Vagina (tissue), 2 donors: ENCODE measurements around the gene CDCP1.

Source experiments
- POLR2A ChIP-seq, 2 donors: fragments of 450-650 bp; IDR thresholded peaks; one replicate each; pipeline ENCODE4 v1.6.1; 2017; ENCODE audit warnings: antibody characterized with exemption in 2 of 2, mild to moderate bottlenecking in 2 of 2, moderate library complexity in 2 of 2
- TF ChIP-seq, protein P1 (sequence below), 3 experiments: fragments of 450-650 bp in 2 of 3; fragments of 200-600 bp in 1 of 3; sonication (generic) in 1 of 3; IDR thresholded peaks; one replicate each; pipeline ENCODE4 v1.5.1; 2017 to 2019; ENCODE audit warnings: antibody characterized with exemption in 3 of 3, mild to moderate bottlenecking in 2 of 3, moderate library complexity in 2 of 3

DNA sequence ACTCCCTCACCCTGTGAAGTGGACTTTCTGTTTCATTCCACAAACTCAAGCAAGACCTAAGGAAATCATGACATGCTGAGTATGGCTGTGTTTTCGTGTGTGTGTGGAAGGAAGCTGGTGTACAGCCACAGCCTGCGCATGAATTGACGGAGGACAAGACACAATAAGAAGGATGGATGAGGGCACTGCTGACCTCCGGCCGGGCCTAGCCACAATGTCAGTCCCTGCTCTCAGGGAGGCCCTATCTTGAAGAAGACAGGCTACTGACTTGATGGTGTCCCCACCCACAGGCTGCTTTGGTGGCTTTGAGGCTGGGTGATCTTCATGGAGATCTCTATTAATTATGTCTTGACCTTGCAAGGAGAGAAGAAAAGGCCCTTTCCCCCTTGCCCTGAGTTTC, 39.3 kb upstream of the CDCP1 start:
- TF ChIP-seq, protein P1, sequence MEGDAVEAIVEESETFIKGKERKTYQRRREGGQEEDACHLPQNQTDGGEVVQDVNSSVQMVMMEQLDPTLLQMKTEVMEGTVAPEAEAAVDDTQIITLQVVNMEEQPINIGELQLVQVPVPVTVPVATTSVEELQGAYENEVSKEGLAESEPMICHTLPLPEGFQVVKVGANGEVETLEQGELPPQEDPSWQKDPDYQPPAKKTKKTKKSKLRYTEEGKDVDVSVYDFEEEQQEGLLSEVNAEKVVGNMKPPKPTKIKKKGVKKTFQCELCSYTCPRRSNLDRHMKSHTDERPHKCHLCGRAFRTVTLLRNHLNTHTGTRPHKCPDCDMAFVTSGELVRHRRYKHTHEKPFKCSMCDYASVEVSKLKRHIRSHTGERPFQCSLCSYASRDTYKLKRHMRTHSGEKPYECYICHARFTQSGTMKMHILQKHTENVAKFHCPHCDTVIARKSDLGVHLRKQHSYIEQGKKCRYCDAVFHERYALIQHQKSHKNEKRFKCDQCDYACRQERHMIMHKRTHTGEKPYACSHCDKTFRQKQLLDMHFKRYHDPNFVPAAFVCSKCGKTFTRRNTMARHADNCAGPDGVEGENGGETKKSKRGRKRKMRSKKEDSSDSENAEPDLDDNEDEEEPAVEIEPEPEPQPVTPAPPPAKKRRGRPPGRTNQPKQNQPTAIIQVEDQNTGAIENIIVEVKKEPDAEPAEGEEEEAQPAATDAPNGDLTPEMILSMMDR (IDR thresholded peaks at IDR 0.05) = no peak
- TF ChIP-seq POLR2A (IDR thresholded peaks at IDR 0.05) = no peak
